MM.1S (cell line): ENCODE data around the gene ZFP36L2.

ENCODE experiments used
- DNase-seq: peaks from one replicate; pipeline ENCODE4 v3.0.0-alpha.2; 2015
- H2AFZ ChIP-seq: fragments of 300-600 bp; sonication (generic); 2 replicates; pipeline ENCODE4 v1.6.0; 2016; ENCODE audit warnings: antibody characterized with exemption, low read length
- H3F3A ChIP-seq: fragments of 300-600 bp; sonication (generic); 2 replicates; pipeline ENCODE4 v1.6.1; 2016; ENCODE audit warnings: mild to moderate bottlenecking, antibody characterized with exemption, low read length, moderate library complexity, mixed read lengths; ENCODE audit not compliant: insufficient read depth
- H3K27ac ChIP-seq: fragments of 300-600 bp; sonication (generic); 2 replicates; pipeline ENCODE4 v1.5.1; 2016; ENCODE audit warnings: mild to moderate bottlenecking, low read length
- H3K27me3 ChIP-seq: fragments of 300-600 bp; sonication (generic); replicated peaks from 2 replicates; pipeline ENCODE4 v1.6.0; 2016; ENCODE audit warnings: low read length; ENCODE audit not compliant: insufficient read depth
- H3K36me3 ChIP-seq: fragments of 300-600 bp; sonication (generic); replicated peaks from 2 replicates; pipeline ENCODE4 v1.6.1; 2016; ENCODE audit warnings: mild to moderate bottlenecking, low read length, mixed read lengths; ENCODE audit not compliant: insufficient read depth
- H3K4me1 ChIP-seq: fragments of 300-600 bp; sonication (generic); 2 replicates; pipeline ENCODE4 v1.6.1; 2016; ENCODE audit warnings: low read length, mixed read lengths
- H3K4me2 ChIP-seq: fragments of 300-600 bp; sonication (generic); 2 replicates; pipeline ENCODE4 v1.6.0; 2016; ENCODE audit warnings: low read depth, low read length
- H3K4me3 ChIP-seq: fragments of 300-600 bp; sonication (generic); 2 replicates; pipeline ENCODE4 v1.5.1; 2016; ENCODE audit warnings: low read length, mixed read lengths
- H3K79me2 ChIP-seq: fragments of 300-600 bp; sonication (generic); 2 replicates; pipeline ENCODE4 v1.6.1; 2016; ENCODE audit warnings: mixed run types, low read length, mixed read lengths
- H3K9ac ChIP-seq: fragments of 300-600 bp; sonication (generic); 2 replicates; pipeline ENCODE4 v1.6.1; 2016; ENCODE audit warnings: low read length, mixed read lengths
- H3K9me2 ChIP-seq: fragments of 300-600 bp; sonication (generic); replicated peaks from 2 replicates; pipeline ENCODE4 v1.6.1; 2016; ENCODE audit warnings: mild to moderate bottlenecking, low read length, mixed read lengths; ENCODE audit not compliant: insufficient read depth
- H3K9me3 ChIP-seq: fragments of 300-600 bp; sonication (generic); replicated peaks from 2 replicates; pipeline ENCODE4 v1.6.1; 2016; ENCODE audit warnings: mild to moderate bottlenecking, low read length, mixed read lengths; ENCODE audit not compliant: insufficient read depth
- H4K20me1 ChIP-seq: fragments of 300-600 bp; sonication (generic); 2 replicates; pipeline ENCODE4 v1.6.1; 2016; ENCODE audit warnings: mild to moderate bottlenecking, low read length, moderate library complexity, mixed read lengths; ENCODE audit not compliant: insufficient read depth
- CTCF ChIP-seq: fragments of 300-600 bp; sonication (generic); IDR thresholded peaks from 2 replicates; pipeline ENCODE4 v1.5.1; 2016; ENCODE audit warnings: antibody characterized with exemption, low read length, mixed read lengths
- EZH2 ChIP-seq: fragments of 300-600 bp; sonication (generic); optimal IDR thresholded peaks from 2 replicates; pipeline ENCODE3; 2017; ENCODE audit warnings: low read depth, mild to moderate bottlenecking, antibody characterized with exemption, low read length, mixed read lengths
- EZH2phosphoT487 ChIP-seq: fragments of 300-600 bp; sonication (generic); IDR thresholded peaks from 2 replicates; pipeline ENCODE4 v1.6.1; 2018; ENCODE audit warnings: antibody characterized with exemption, low read length

The ZFP36L2 gene

GRCh38 chr2:43203373-43203772, 23.0 kb downstream of the ZFP36L2 start:
- Histone ChIP-seq H2AFZ (no peak overlapping the region), H3K27me3 (no peaks in the 10 kb centered on the region), H3K79me2 (no peaks in the 10 kb centered on the region), H4K20me1 (no peaks in the 10 kb centered on the region), H3K36me3 (no peaks in the 10 kb centered on the region), H3K4me2 (no peak overlapping the region), H3K4me3 (no peak overlapping the region), H3K9ac (no peak overlapping the region), H3F3A (no peaks in the 10 kb centered on the region), H3K9me3 (no peaks in the 10 kb centered on the region), H3K27ac (no peak overlapping the region), H3K4me1 (no peaks in the 10 kb centered on the region), H3K9me2 (no peaks in the 10 kb centered on the region)
- DNase-seq = no peak
- no peak for TF ChIP-seq EZH2phosphoT487
- TF ChIP-seq CTCF = no peak
- no peak for TF ChIP-seq EZH2

- no peak overlapping the region for H3K9ac ChIP-seq
- TF ChIP-seq CTCF (no peak), EZH2phosphoT487 (no peak), EZH2 (no peak)
- no peak for DNase-seq
Measured at GRCh38 chr2:43202289-43202688, 24.1 kb downstream of the ZFP36L2 start.

GRCh38 chr2:43201497-43201896, 24.9 kb downstream of the ZFP36L2 start:
- H3K79me2 ChIP-seq = no peaks in the 10 kb centered on the region
- H3K27ac ChIP-seq = no peak overlapping the region
- no peaks in the 10 kb centered on the region for H3F3A ChIP-seq
- H3K4me1 ChIP-seq = no peaks in the 10 kb centered on the region
- no peaks in the 10 kb centered on the region for H4K20me1 ChIP-seq
- TF ChIP-seq EZH2phosphoT487 (no peak), CTCF (no peak)
- H3K9ac ChIP-seq = no peak overlapping the region
- no peaks in the 10 kb centered on the region for H3K9me2 ChIP-seq
- no peaks in the 10 kb centered on the region for H3K9me3 ChIP-seq
- H2AFZ ChIP-seq = no peak overlapping the region
- no peaks in the 10 kb centered on the region for H3K36me3 ChIP-seq
- no peak overlapping the region for H3K4me3 ChIP-seq
- H3K4me2 ChIP-seq = no peak overlapping the region
- DNase-seq = no peak
- H3K27me3 ChIP-seq = no peaks in the 10 kb centered on the region

More at GRCh38 chr2:43202289-43202688, 24.1 kb downstream of the ZFP36L2 start:
- H3K9me3 ChIP-seq = no peaks in the 10 kb centered on the region
- H3K27ac ChIP-seq = no peak overlapping the region
- no peaks in the 10 kb centered on the region for H4K20me1 ChIP-seq
- H3K9me2 ChIP-seq = no peaks in the 10 kb centered on the region
- no peaks in the 10 kb centered on the region for H3K36me3 ChIP-seq
- H2AFZ ChIP-seq = no peak overlapping the region
- H3K79me2 ChIP-seq = no peaks in the 10 kb centered on the region
- H3K4me2 ChIP-seq = no peak overlapping the region
- no peaks in the 10 kb centered on the region for H3K4me1 ChIP-seq
- H3K27me3 ChIP-seq = no peaks in the 10 kb centered on the region
- H3K4me3 ChIP-seq = no peak overlapping the region
- no peaks in the 10 kb centered on the region for H3F3A ChIP-seq
